Testis (tissue), 2 donors: Measurements from ENCODE around the gene DISP2.

Experiments
- CTCF ChIP-seq, 3 experiments: fragments of 450-650 bp in 2 of 3; fragments of 200-600 bp in 1 of 3; sonication (generic) in 1 of 3; IDR thresholded peaks; one replicate each; pipeline ENCODE4 v1.5.1; 2016 to 2019; ENCODE audit warnings: antibody characterized with exemption in 3 of 3, mild to moderate bottlenecking in 2 of 3, moderate library complexity in 1 of 3
- POLR2A ChIP-seq: fragments of 450-650 bp; IDR thresholded peaks from one replicate; pipeline ENCODE4 v1.6.1; 2017; ENCODE audit warnings: antibody characterized with exemption, mild to moderate bottlenecking, moderate library complexity

GRCh38 chr15:40363611-40364010 lies 5.6 kb downstream of the DISP2 start:
- TF ChIP-seq CTCF (IDR thresholded peaks at IDR 0.05) (no peak), POLR2A (no peak)
